Neural progenitor cell (in vitro differentiated cells): ENCODE results near the gene TBL1Y. TPM values are rescaled to one million over a fixed set of nuclear protein-coding genes. Genes with fewer than 3 reads are reported as not detected.

Source experiments
- DNase-seq: peaks from one replicate; pipeline ENCODE4 v3.0.0-alpha.2; 2016; ENCODE audit warnings: low spot score
- H2AFZ ChIP-seq: fragments of 200-600 bp; sonication (generic); replicated peaks from 2 replicates; pipeline ENCODE4 v1.6.1; 2016; ENCODE audit warnings: antibody characterized with exemption
- H3F3A ChIP-seq: fragments of 200-600 bp; sonication (generic); 2 replicates; pipeline ENCODE4 v1.6.1; 2016; ENCODE audit warnings: antibody characterized with exemption, low read depth
- H3K27ac ChIP-seq: fragments of 200-600 bp; sonication (generic); 2 replicates; pipeline ENCODE4 v1.5.1; 2016; ENCODE audit warnings: mild to moderate bottlenecking
- H3K27me3 ChIP-seq: fragments of 200-600 bp; sonication (generic); 2 replicates; pipeline ENCODE4 v1.6.1; 2016; ENCODE audit warnings: mild to moderate bottlenecking, moderate library complexity
- H3K36me3 ChIP-seq: fragments of 200-600 bp; sonication (generic); 2 replicates; pipeline ENCODE4 v1.5.1; 2016
- H3K4me1 ChIP-seq: fragments of 200-600 bp; sonication (generic); 2 replicates; pipeline ENCODE4 v1.6.1; 2016; ENCODE audit warnings: mixed run types
- H3K4me2 ChIP-seq: fragments of 200-600 bp; sonication (generic); 2 replicates; pipeline ENCODE4 v1.6.1; 2016
- H3K4me3 ChIP-seq: fragments of 200-600 bp; sonication (generic); 2 replicates; pipeline ENCODE4 v1.5.1; 2016
- H3K79me2 ChIP-seq: fragments of 200-600 bp; sonication (generic); 2 replicates; pipeline ENCODE4 v1.6.1; 2016; ENCODE audit warnings: low read depth
- H3K9ac ChIP-seq: fragments of 200-600 bp; sonication (generic); 2 replicates; pipeline ENCODE4 v1.6.1; 2016
- H3K9me3 ChIP-seq: fragments of 200-600 bp; sonication (generic); 2 replicates; pipeline ENCODE4 v1.5.1; 2016; ENCODE audit warnings: low read depth
- H4K20me1 ChIP-seq: fragments of 200-600 bp; sonication (generic); 2 replicates; pipeline ENCODE4 v1.6.1; 2016; ENCODE audit warnings: low read depth
- H3K27ac Mint-ChIP-seq: 3 replicates; pipeline ENCODE4 v1.8.0; 2021; ENCODE audit warnings: mixed read lengths
- H3K27me3 Mint-ChIP-seq: 2 replicates; pipeline ENCODE4 v1.8.0; 2022; ENCODE audit warnings: low read depth, mild to moderate bottlenecking, inconsistent platforms, moderate library complexity, mixed read lengths; ENCODE audit not compliant: insufficient read depth
- H3K36me3 Mint-ChIP-seq: 3 replicates; pipeline ENCODE4 v1.8.0; 2021; ENCODE audit warnings: mixed read lengths
- H3K4me1 Mint-ChIP-seq: 3 replicates; pipeline ENCODE4 v1.8.0; 2021; ENCODE audit warnings: mixed read lengths
- H3K4me3 Mint-ChIP-seq: 3 replicates; pipeline ENCODE4 v1.8.0; 2021; ENCODE audit warnings: mild to moderate bottlenecking, moderate library complexity, mixed read lengths
- H3K9me3 Mint-ChIP-seq: 3 replicates; pipeline ENCODE4 v1.8.0; 2020; ENCODE audit warnings: mixed read lengths
- CTCF ChIP-seq: fragments of 200-600 bp; sonication (generic); IDR thresholded peaks from 2 replicates; pipeline ENCODE4 v1.5.1; 2017; ENCODE audit warnings: antibody characterized with exemption, mild to moderate bottlenecking
- EZH2 ChIP-seq: fragments of 200-600 bp; sonication (generic); IDR thresholded peaks from 2 replicates; pipeline ENCODE4 v1.6.1; 2017; ENCODE audit warnings: antibody characterized with exemption, mild to moderate bottlenecking, moderate library complexity
- EZH2phosphoT487 ChIP-seq: fragments of 200-600 bp; sonication (generic); IDR thresholded peaks from 2 replicates; pipeline ENCODE4 v1.6.1; 2017; ENCODE audit warnings: antibody characterized with exemption
- total RNA-seq: library from RNA; depleted of rRNA; stranded (reverse); fragments of >200 nt; gene quantifications from 2 replicates; pipeline ENCODE4 v1.2.3, GENCODE V29; 2015; ENCODE audit warnings: low replicate concordance

The TBL1Y gene
- total RNA-seq, 1 donor from 2014 or later = not detected

- Mint-ChIP-seq H3K36me3 (no peaks in the 10 kb centered on the region), H3K4me1 (no peaks in the 10 kb centered on the region), H3K27me3 (no peaks in the 10 kb centered on the region), H3K9me3 (no peaks in the 10 kb centered on the region), H3K4me3 (no peak overlapping the region), H3K27ac (no peak overlapping the region)
- no peak overlapping the region for H3K4me2 ChIP-seq
- TF ChIP-seq EZH2phosphoT487 = no peak
- no peak for TF ChIP-seq CTCF
- TF ChIP-seq EZH2 = no peak
- DNase-seq = no peak
- no peak overlapping the region for H3K4me3 ChIP-seq
- H3K36me3 ChIP-seq = no peaks in the 10 kb centered on the region
- H3K27me3 ChIP-seq = no peaks in the 10 kb centered on the region
- no peak overlapping the region for H3K9ac ChIP-seq
- H3F3A ChIP-seq = no peaks in the 10 kb centered on the region
- no peak overlapping the region for H3K27ac ChIP-seq
- H4K20me1 ChIP-seq = no peaks in the 10 kb centered on the region
- no peak overlapping the region for H2AFZ ChIP-seq
- H3K4me1 ChIP-seq = no peaks in the 10 kb centered on the region
- H3K9me3 ChIP-seq = no peaks in the 10 kb centered on the region
- no peaks in the 10 kb centered on the region for H3K79me2 ChIP-seq
Observed at GRCh38 chrY:6983221-6983620, 72.7 kb downstream of the TBL1Y start.

- Histone ChIP-seq H4K20me1 (no peaks in the 10 kb centered on the region), H2AFZ (no peak overlapping the region), H3K36me3 (no peaks in the 10 kb centered on the region), H3K4me2 (no peak overlapping the region), H3K4me1 (no peaks in the 10 kb centered on the region), H3K9ac (no peak overlapping the region), H3K4me3 (no peak overlapping the region), H3K27ac (no peak overlapping the region), H3K9me3 (no peaks in the 10 kb centered on the region), H3K79me2 (no peaks in the 10 kb centered on the region), H3F3A (no peaks in the 10 kb centered on the region), H3K27me3 (no peaks in the 10 kb centered on the region)
- no peaks in the 10 kb centered on the region for H3K36me3 Mint-ChIP-seq
- no peaks in the 10 kb centered on the region for H3K9me3 Mint-ChIP-seq
- TF ChIP-seq EZH2 = no peak
- TF ChIP-seq CTCF = no peak
- TF ChIP-seq EZH2phosphoT487 = no peak
- DNase-seq = no peak
- no peak overlapping the region for H3K27ac Mint-ChIP-seq
- no peak overlapping the region for H3K4me3 Mint-ChIP-seq
- H3K4me1 Mint-ChIP-seq = no peaks in the 10 kb centered on the region
- no peaks in the 10 kb centered on the region for H3K27me3 Mint-ChIP-seq
Observed at GRCh38 chrY:6987811-6988210, 77.3 kb downstream of the TBL1Y start.

- Histone ChIP-seq H3K9me3 (no peaks in the 10 kb centered on the region), H2AFZ (no peak overlapping the region), H3K4me2 (no peak overlapping the region), H3K4me3 (no peak overlapping the region), H3F3A (no peaks in the 10 kb centered on the region), H3K79me2 (no peaks in the 10 kb centered on the region), H3K36me3 (no peaks in the 10 kb centered on the region), H3K27ac (no peak overlapping the region), H4K20me1 (no peaks in the 10 kb centered on the region), H3K27me3 (no peaks in the 10 kb centered on the region), H3K9ac (no peak overlapping the region), H3K4me1 (no peaks in the 10 kb centered on the region)
- Mint-ChIP-seq H3K27me3 (no peaks in the 10 kb centered on the region), H3K9me3 (no peaks in the 10 kb centered on the region), H3K36me3 (no peaks in the 10 kb centered on the region), H3K4me1 (no peaks in the 10 kb centered on the region), H3K4me3 (no peak overlapping the region), H3K27ac (no peak overlapping the region)
- TF ChIP-seq EZH2 (no peak), CTCF (no peak), EZH2phosphoT487 (no peak)
- no peak for DNase-seq
Observed at GRCh38 chrY:6989886-6990620, 79.6 kb downstream of the TBL1Y start.
